ENCODE results near the gene POTEF.
"Not testable (repeated sequence)": the region's sequence is repeated elsewhere in the genome, so short reads cannot be mapped to it uniquely, and the experiment has no call there.

The POTEF gene

GRCh38 chr2:130129120-130129829 lies at the start of gene POTEF:
Gene POTEF, minus strand, starts transcription at chr2:130129222. Its CDS starts 8,707 bp downstream, at chr2:130120515.
- not testable (repeated sequence) for H3K27me3 ChIP-seq (ENCODE audit: insufficient read depth, low read depth, severe bottlenecking); H3K27ac ChIP-seq; H3K4me3 ChIP-seq (ENCODE audit: low read depth, low read length); DNase-seq; H3K9me3 ChIP-seq (ENCODE audit: severe bottlenecking); H3K36me3 ChIP-seq

DNA sequence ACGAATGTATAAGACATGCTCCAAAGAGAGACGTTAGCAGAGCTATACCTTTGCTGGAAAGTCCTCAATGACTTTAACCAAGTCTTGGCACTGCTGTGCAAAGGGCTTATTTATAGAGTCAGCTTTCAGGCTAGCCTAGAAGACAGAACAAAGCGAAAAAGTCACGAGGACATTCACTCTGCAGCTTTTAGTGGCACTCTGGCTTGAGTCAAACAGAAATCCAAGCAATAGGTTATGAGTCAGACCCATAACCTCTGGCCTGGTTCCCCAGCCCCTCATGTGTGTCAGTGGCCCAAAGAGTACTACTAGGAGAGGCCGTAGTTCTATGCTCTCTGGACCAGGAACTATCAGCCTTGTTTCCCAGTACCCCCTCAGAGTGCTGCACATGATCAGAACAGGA lies 45.8 kb upstream of the POTEF start:
- not testable (repeated sequence) for H3K27ac ChIP-seq; H3K4me3 ChIP-seq (ENCODE audit: low read depth, low read length); DNase-seq; H3K9me3 ChIP-seq (ENCODE audit: severe bottlenecking); H3K27me3 ChIP-seq (ENCODE audit: insufficient read depth, low read depth, severe bottlenecking)
- peaks cover 16% of the 10 kb centered on the region for H3K36me3 ChIP-seq

GRCh38 chr2:130169896-130170295 lies 40.9 kb upstream of the POTEF start:
- no peak for TF ChIP-seq CTCF (IDR thresholded peaks at IDR 0.05; ENCODE audit: low read depth, low read length)
- Histone ChIP-seq H3K4me3 (ENCODE audit: low read depth, low read length) (no peak overlapping the region), H3K27me3 (ENCODE audit: insufficient read depth, low read depth, severe bottlenecking) (no peaks in the 10 kb centered on the region), H3K9me3 (ENCODE audit: severe bottlenecking) (no peaks in the 10 kb centered on the region), H3K27ac (no peak overlapping the region), H3K36me3 (peaks cover 28% of the 10 kb centered on the region)
- no peak for DNase-seq

- H3K27ac ChIP-seq; H3K9me3 ChIP-seq (ENCODE audit: severe bottlenecking); H3K27me3 ChIP-seq (ENCODE audit: insufficient read depth, low read depth, severe bottlenecking); H3K4me3 ChIP-seq (ENCODE audit: low read depth, low read length); DNase-seq: not testable (repeated sequence)
- peaks cover 31% of the 10 kb centered on the region for H3K36me3 ChIP-seq
Measured at GRCh38 chr2:130169163-130169562, 40.1 kb upstream of the POTEF start.

- not testable (repeated sequence) for H3K4me3 ChIP-seq (ENCODE audit: low read depth, low read length); H3K27me3 ChIP-seq (ENCODE audit: insufficient read depth, low read depth, severe bottlenecking); DNase-seq; H3K27ac ChIP-seq; H3K9me3 ChIP-seq (ENCODE audit: severe bottlenecking)
- peaks cover 30% of the 10 kb centered on the region for H3K36me3 ChIP-seq
Measured at GRCh38 chr2:130166611-130167010, 37.6 kb upstream of the POTEF start.

DNA sequence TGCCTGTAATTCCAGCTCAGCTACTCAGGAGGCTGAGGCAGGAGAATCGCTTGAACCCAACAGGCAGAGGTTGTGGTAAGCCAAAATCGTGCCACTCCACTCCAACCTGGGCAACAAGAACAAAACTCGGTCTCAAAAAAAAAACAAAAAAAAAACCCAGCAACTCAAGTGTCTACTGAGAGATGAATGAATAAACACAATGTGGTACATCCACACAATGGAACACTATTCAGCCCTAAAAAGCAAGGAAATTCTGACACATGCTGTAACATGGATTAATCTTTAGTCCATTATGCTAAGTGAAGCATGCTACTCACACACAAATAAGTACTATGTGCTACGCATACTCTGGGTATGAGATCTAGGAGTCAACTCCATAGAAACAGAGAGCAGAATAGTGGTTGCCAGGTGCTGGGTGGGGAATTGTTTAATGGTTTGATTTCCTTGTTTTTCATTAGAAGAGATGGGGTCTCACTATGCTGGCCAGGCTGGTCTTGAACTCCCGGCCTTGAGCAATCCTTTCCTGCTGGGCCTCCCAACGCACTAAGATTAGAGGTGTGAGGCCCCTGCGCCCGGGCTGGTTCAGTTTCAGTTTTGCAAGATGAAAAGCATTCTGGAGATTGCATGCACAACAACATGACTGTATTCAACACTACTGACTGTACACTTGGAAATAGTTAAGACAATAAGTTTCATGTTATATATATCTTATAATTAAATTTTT lies 36.4 kb upstream of the POTEF start:
- H3K36me3 ChIP-seq: peaks cover 27% of the 10 kb centered on the region
- TF ChIP-seq CTCF (IDR thresholded peaks at IDR 0.05; ENCODE audit: low read depth, low read length): no peak
- no peak overlapping the region for H3K27ac ChIP-seq

GRCh38 chr2:130162968-130163367 lies 33.9 kb upstream of the POTEF start:
- Histone ChIP-seq H3K36me3 (peaks cover 26% of the 10 kb centered on the region), H3K9me3 (ENCODE audit: severe bottlenecking) (no peaks in the 10 kb centered on the region), H3K27ac (no peak overlapping the region), H3K27me3 (ENCODE audit: insufficient read depth, low read depth, severe bottlenecking) (no peaks in the 10 kb centered on the region), H3K4me3 (ENCODE audit: low read depth, low read length) (no peak overlapping the region)
- DNase-seq: no peak
- no peak for TF ChIP-seq CTCF (IDR thresholded peaks at IDR 0.05; ENCODE audit: low read depth, low read length)

More for the DNA sequence above, 36.4 kb upstream of the POTEF start:
- Histone ChIP-seq H3K4me3 (ENCODE audit: low read depth, low read length) (no peak overlapping the region), H3K9me3 (ENCODE audit: severe bottlenecking) (no peaks in the 10 kb centered on the region), H3K27me3 (ENCODE audit: insufficient read depth, low read depth, severe bottlenecking) (no peaks in the 10 kb centered on the region)
- DNase-seq: no peak

GRCh38 chr2:130162486-130162885 lies 33.5 kb upstream of the POTEF start:
- H3K27ac ChIP-seq; H3K27me3 ChIP-seq (ENCODE audit: insufficient read depth, low read depth, severe bottlenecking); H3K9me3 ChIP-seq (ENCODE audit: severe bottlenecking); H3K4me3 ChIP-seq (ENCODE audit: low read depth, low read length); DNase-seq: not testable (repeated sequence)
- H3K36me3 ChIP-seq: peaks cover 22% of the 10 kb centered on the region

DNA sequence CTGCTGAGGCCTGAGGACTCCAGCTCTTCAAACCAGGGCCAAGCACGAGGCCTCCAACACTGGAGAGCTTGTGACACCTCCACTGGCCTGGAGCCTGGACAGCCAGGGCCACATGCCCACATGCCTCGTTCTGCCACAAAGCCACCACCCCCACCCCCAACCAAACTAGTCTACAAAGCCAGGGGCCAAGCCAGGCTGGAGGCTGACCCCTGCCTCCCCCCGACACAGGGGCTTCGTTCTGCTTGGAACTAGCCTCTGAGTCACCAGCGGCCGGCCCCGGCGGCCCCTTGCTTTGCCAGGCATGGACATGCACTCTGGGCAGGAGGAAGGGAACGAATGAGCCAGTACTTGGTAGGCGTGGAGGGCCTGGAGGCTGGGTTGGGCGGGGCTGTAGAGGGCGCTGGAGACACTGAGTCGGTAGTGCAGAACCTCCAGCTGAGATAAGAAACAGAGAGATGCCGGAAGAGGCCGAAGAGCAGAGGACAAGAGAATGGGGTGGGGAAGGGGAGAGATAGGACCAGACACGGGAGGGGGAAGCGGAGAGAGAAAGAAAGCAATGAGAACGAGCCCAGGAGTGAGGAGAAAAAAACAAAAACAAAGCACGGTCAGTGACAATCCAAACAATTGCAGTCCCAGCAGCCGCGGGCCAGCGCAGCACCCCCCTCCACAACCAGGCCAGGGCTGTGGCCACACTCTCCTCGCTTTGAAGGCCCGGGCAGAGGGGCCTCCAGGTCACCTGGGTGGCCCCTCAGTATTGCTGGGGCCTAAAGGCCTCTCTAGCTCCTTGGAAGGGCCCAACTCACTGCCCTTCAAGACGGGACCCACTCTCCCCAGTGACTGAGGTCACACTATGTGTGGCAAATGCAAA lies 32.0 kb upstream of the POTEF start:
- H3K27ac ChIP-seq; DNase-seq; H3K27me3 ChIP-seq (ENCODE audit: insufficient read depth, low read depth, severe bottlenecking); H3K9me3 ChIP-seq (ENCODE audit: severe bottlenecking); H3K4me3 ChIP-seq (ENCODE audit: low read depth, low read length): not testable (repeated sequence)
- H3K36me3 ChIP-seq: peaks cover 18% of the 10 kb centered on the region

All from WERI-Rb-1 (cell line).